K562 (cell line): Measurements from ENCODE around the gene ABCC1.
"Not testable (repeated sequence)": the region's sequence is repeated elsewhere in the genome, so short reads cannot be mapped to it uniquely, and the experiment has no call there.

ENCODE experiments used
- CREB1 ChIP-seq, 2 experiments: sonication (generic) in 1 of 2; formaldehyde crosslinking in 1 of 2; IDR thresholded peaks; 2 replicates each; pipeline versions ENCODE4 v1.6.1 to v1.8.0; 2012 to 2022; ENCODE audit warnings: inconsistent platforms in 1 of 2, mild to moderate bottlenecking in 1 of 2, missing genetic modification reagents in 1 of 2, moderate library complexity in 1 of 2
- GABPA ChIP-seq: fragments of 200-800 bp; sonication (Bioruptor generic); conservative IDR thresholded peaks from 2 replicates; pipeline ENCODE4 v1.6.1; 2016; ENCODE audit warnings: low read depth, missing genetic modification characterization, missing compliant biosample characterization
- KLF13 ChIP-seq: fragments of 450-650 bp; IDR thresholded peaks from 2 replicates; pipeline ENCODE4 v1.6.1; 2016; ENCODE audit warnings: missing genetic modification characterization, low read depth, mild to moderate bottlenecking, missing compliant biosample characterization, moderate library complexity, borderline replicate concordance
- MLX ChIP-seq, 2 experiments: fragments of 450-650 bp in 1 of 2; sonication (generic) in 1 of 2; formaldehyde crosslinking; conservative IDR thresholded peaks; 2 replicates each; pipeline versions ENCODE4 v1.4.0 to v1.8.1; 2020 to 2022; ENCODE audit warnings: mild to moderate bottlenecking in 1 of 2, missing genetic modification reagents in 1 of 2
- POLR2A ChIP-seq: fragments of 450-650 bp; conservative IDR thresholded peaks from 2 replicates; pipeline ENCODE4 v1.6.1; 2016
- POLR2AphosphoS5 ChIP-seq: IDR thresholded peaks from 2 replicates; pipeline ENCODE4 v1.6.1; 2011; ENCODE audit warnings: mild to moderate bottlenecking, low read depth, low read length, moderate library complexity; ENCODE audit not compliant: control insufficient read depth, insufficient read depth
- SP1 ChIP-seq: sonication (generic); formaldehyde crosslinking; IDR thresholded peaks from 2 replicates; pipeline ENCODE4 v1.8.1; 2022; ENCODE audit warnings: mild to moderate bottlenecking, missing genetic modification reagents
- ZBTB33 ChIP-seq: sonication (generic); formaldehyde crosslinking; IDR thresholded peaks from 2 replicates; pipeline ENCODE4 v1.8.1; 2023; ENCODE audit warnings: mild to moderate bottlenecking, missing genetic modification reagents
- ZNF24 ChIP-seq: fragments of 450-650 bp; IDR thresholded peaks from 2 replicates; pipeline ENCODE4 v1.6.1; 2016
- ZNF551 ChIP-seq: fragments of 250-450 bp; sonication (Bioruptor Pico); IDR thresholded peaks from 2 replicates; pipeline ENCODE4 v1.5.0; 2021; ENCODE audit warnings: mild to moderate bottlenecking, moderate library complexity

- TF ChIP-seq GABPA (tag); ZBTB33 (CRISPR knock-in tag); CREB1 (IDR thresholded peaks at IDR 0.05); CREB1 (CRISPR knock-in tag; IDR thresholded peaks at IDR 0.05); POLR2A; ZNF551 (CRISPR knock-in tag); SP1 (CRISPR knock-in tag); MLX (CRISPR knock-in tag; conservative IDR thresholded peaks at IDR 0.05); KLF13 (tag); POLR2AphosphoS5; ZNF24: not testable (repeated sequence)
These were observed 232.3 kb downstream of the ABCC1 start for GRCh38 chr16:16181748-16182147.
